ENCODE results near the gene SCGB1D2.
"Not testable (repeated sequence)": the region's sequence is repeated elsewhere in the genome, so short reads cannot be mapped to it uniquely, and the experiment has no call there.

The SCGB1D2 gene

DNA sequence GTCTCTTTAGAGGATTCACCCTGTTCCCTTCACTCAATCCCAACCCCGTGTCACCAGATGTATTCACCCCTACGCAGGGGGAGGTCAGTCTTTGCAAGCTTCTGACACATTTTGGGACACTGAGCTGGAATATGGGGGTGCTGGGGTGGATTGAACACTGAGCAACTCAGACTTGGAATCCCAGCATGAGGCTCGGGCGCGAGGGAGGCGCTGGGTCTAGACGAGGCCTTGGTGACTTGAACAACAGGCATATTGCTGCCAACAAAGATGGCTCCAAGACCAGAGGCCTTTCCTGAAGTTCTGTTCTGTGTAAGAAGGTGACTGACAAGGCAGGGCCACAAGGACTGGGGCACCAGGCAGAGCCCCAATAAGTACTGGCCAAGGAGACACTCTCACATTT is 36.6 kb upstream of the SCGB1D2 start:
- no peak overlapping the region for H3K27ac ChIP-seq
- TF ChIP-seq ZFX (IDR thresholded peaks at IDR 0.05): no peak
- no peak for TF ChIP-seq CTCF (conservative IDR thresholded peaks at IDR 0.05)

- H3K27ac ChIP-seq: not testable (repeated sequence)
Measured at GRCh38 chr11:62206276-62207066, 35.6 kb upstream of the SCGB1D2 start.

DNA sequence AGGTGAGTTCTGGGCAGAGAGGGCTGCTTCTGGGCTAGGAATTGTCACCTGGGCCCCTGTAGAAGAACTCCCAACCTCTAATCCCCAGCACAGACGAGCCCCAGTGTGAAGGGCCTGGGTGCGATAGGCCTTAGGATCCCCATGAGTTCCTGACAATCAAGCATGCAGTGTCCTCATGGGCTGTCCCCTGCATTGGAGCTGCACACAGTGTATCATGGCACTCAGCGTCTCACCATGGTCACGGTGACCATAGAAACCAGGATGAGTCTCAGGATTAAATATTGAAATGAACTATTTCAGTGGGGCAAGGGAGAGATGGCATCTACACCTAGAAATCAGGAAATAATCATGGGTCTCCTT is 33.3 kb upstream of the SCGB1D2 start:
- H3K27ac ChIP-seq: no peak overlapping the region
- no peak for TF ChIP-seq CTCF (conservative IDR thresholded peaks at IDR 0.05)
- no peak for TF ChIP-seq ZFX (IDR thresholded peaks at IDR 0.05)

GRCh38 chr11:62217191-62217748 is 24.8 kb upstream of the SCGB1D2 start:
- H3K27ac ChIP-seq: no peak overlapping the region
- TF ChIP-seq ZFX (IDR thresholded peaks at IDR 0.05) (no peak), CTCF (conservative IDR thresholded peaks at IDR 0.05) (peak; percentile 84)

DNA sequence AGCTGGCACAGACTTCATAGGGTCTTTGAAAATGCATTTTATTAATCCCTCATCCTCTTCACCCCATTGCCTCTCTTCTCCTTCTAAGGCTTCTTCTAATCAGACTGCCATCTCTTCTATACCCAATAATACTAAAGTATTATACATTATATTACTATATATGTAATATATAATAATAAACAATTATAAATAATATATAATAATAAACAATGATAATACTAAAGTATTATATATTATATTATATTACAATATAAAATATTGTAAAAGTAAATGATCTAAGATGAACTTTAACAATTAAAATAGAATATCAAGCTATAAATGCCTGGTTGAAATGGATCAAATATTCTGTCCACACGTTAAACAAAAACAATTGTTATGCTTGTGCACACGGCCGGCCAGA is 20.5 kb upstream of the SCGB1D2 start:
- no peak overlapping the region for H3K27ac ChIP-seq
- TF ChIP-seq ZFX (IDR thresholded peaks at IDR 0.05): no peak
- no peak for TF ChIP-seq CTCF (conservative IDR thresholded peaks at IDR 0.05)

- H3K27ac ChIP-seq: no peak overlapping the region
- TF ChIP-seq ZFX (IDR thresholded peaks at IDR 0.05): no peak
- no peak for TF ChIP-seq CTCF (conservative IDR thresholded peaks at IDR 0.05)
Measured at GRCh38 chr11:62223095-62223494, 18.9 kb upstream of the SCGB1D2 start.

DNA sequence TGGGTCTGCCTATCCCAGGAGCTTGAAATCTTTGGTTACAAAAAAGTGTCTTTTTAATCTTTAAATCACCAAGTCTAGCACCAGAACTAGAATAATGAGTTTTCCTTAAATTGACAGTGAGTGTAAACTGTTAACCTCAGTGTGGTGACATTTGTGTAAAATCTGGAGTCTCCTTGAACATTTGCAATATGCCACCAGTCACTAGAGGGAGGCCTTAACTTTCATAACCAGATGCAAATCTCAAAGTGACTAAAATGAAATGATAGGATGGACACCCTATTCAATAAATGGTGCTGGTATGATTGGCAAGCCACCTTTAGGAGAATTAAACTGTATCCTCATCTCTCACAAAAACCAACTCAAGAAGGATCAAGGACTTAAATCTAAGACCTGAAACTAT is 8.3 kb upstream of the SCGB1D2 start:
- TF ChIP-seq ZFX (IDR thresholded peaks at IDR 0.05) (no peak), CTCF (conservative IDR thresholded peaks at IDR 0.05) (peak; percentile 41)
- H3K27ac ChIP-seq: no peak overlapping the region

GRCh38 chr11:62236187-62236586 is 5.9 kb upstream of the SCGB1D2 start:
- no peak overlapping the region for H3K27ac ChIP-seq
- no peak for TF ChIP-seq ZFX (IDR thresholded peaks at IDR 0.05)
- TF ChIP-seq CTCF (conservative IDR thresholded peaks at IDR 0.05): no peak

All from C4-2B (cell line).